Panc1 (cell line): Measurements from ENCODE around the gene ENPP7. TPM values are rescaled to one million over a fixed set of nuclear protein-coding genes. Genes with fewer than 3 reads are reported as not detected.

ENCODE experiments used
- ATAC-seq: fragments of 200-7000 bp; cut with Tn5 transposase; 2 replicates; pipeline ENCODE4 v1.9.1; 2020; ENCODE audit warnings: mild to moderate bottlenecking, moderate library complexity
- BruUV-seq: library from RNA; stranded (reverse); fragments of 400-500 nt; replicated peaks from 2 replicates; lab custom pipeline; 2021; lab: Mats Ljungman, UMichigan
- CTCF ChIA-PET: fragments of 300-600 bp; sonication (Branson Sonifier 250); formaldehyde crosslinking; loops from one replicate; lab custom pipeline; 2022; ENCODE audit warnings: antibody characterized with exemption; lab: Charles Lee
- POLR2A ChIA-PET: fragments of 300-600 bp; sonication (Branson Sonifier 250); formaldehyde crosslinking; loops from one replicate; lab custom pipeline; 2022; ENCODE audit warnings: antibody characterized with exemption; lab: Charles Lee
- DNase-seq: peaks from one replicate; pipeline ENCODE4 v3.0.0-alpha.2; 2010; ENCODE audit warnings: low read depth, low spot score
- H3K27ac ChIP-seq: 2 replicates; pipeline ENCODE4 v1.5.1; 2011; ENCODE audit warnings: mild to moderate bottlenecking, low read length, inconsistent platforms
- H3K27me3 ChIP-seq: fragments of 200-500 bp; sonication (Bioruptor generic); 2 replicates; pipeline ENCODE4 v1.6.0; 2014; ENCODE audit warnings: low read length, inconsistent platforms; ENCODE audit not compliant: control insufficient read depth, insufficient read depth
- H3K36me3 ChIP-seq: fragments of 200-500 bp; sonication (Bioruptor generic); 2 replicates; pipeline ENCODE4 v1.5.1; 2014; ENCODE audit warnings: inconsistent platforms, mild to moderate bottlenecking, low read length, moderate library complexity; ENCODE audit not compliant: control insufficient read depth, insufficient read depth
- H3K4me1 ChIP-seq: 2 replicates; pipeline ENCODE4 v1.5.1; 2011; ENCODE audit warnings: inconsistent platforms, mild to moderate bottlenecking, low read length, moderate library complexity; ENCODE audit not compliant: control insufficient read depth, insufficient read depth
- H3K4me3 ChIP-seq, 2 experiments: 2 replicates each; pipeline ENCODE4 v1.5.1; 2011 to 2012; ENCODE audit warnings: low read depth in 2 of 2, low read length in 2 of 2, mild to moderate bottlenecking in 2 of 2, inconsistent platforms in 1 of 2, moderate library complexity in 1 of 2
- H3K9me3 ChIP-seq: fragments of 200-500 bp; sonication (Bioruptor generic); 2 replicates; pipeline ENCODE4 v1.5.1; 2014; ENCODE audit warnings: low read depth, mild to moderate bottlenecking, inconsistent platforms, low read length, moderate library complexity; ENCODE audit not compliant: control insufficient read depth, insufficient read depth
- POLR2AphosphoS5 ChIP-seq: IDR thresholded peaks from 2 replicates; pipeline ENCODE4 v1.6.1; 2012; ENCODE audit warnings: mild to moderate bottlenecking, low read depth, low read length, moderate library complexity
- SIN3A ChIP-seq: IDR thresholded peaks from 2 replicates; pipeline ENCODE4 v1.6.1; 2012; ENCODE audit warnings: low read depth, mild to moderate bottlenecking, low read length, moderate library complexity, borderline replicate concordance; ENCODE audit not compliant: insufficient read depth
- TCF7L2 ChIP-seq: IDR thresholded peaks from 2 replicates; pipeline ENCODE4 v1.6.1; 2011; ENCODE audit warnings: mild to moderate bottlenecking, low read depth, low read length, inconsistent platforms
- in situ Hi-C: cut with HindIII; loops from 2 replicates; pipeline ENCODE4 v1.10.0; 2016; ENCODE audit warnings: low sequenced_read_pairs, low pct_unique_long_range_greater_than_20kb
- intact Hi-C: fragments of 100-400 bp; cut with micrococcal nuclease; formaldehyde crosslinking; loops from one replicate; pipeline ENCODE4 v1.10.0; 2022; ENCODE audit not compliant: unreplicated experiment
- total RNA-seq: library from RNA; stranded (reverse); gene quantifications from one replicate; pipeline ENCODE4 v1.2.1, GENCODE V29; 2021; ENCODE audit not compliant: unreplicated experiment
- TF ChIP-seq, protein P1 (sequence below): fragments of 450-650 bp; IDR thresholded peaks from 2 replicates; pipeline ENCODE4 v1.5.1; 2017; ENCODE audit warnings: mild to moderate bottlenecking
- TF ChIP-seq, protein P2 (sequence below), 2 experiments: IDR thresholded peaks; 2 replicates each; pipeline ENCODE4 v1.6.1; 2011 to 2012; ENCODE audit warnings: low read depth in 2 of 2, control low read depth in 1 of 2, low read length in 1 of 2, mild to moderate bottlenecking in 1 of 2, moderate library complexity in 1 of 2; ENCODE audit not compliant: insufficient read depth in 1 of 2

Gene ENPP7
- total RNA-seq, 1 experiment from 2014 or later: not detected

DNA sequence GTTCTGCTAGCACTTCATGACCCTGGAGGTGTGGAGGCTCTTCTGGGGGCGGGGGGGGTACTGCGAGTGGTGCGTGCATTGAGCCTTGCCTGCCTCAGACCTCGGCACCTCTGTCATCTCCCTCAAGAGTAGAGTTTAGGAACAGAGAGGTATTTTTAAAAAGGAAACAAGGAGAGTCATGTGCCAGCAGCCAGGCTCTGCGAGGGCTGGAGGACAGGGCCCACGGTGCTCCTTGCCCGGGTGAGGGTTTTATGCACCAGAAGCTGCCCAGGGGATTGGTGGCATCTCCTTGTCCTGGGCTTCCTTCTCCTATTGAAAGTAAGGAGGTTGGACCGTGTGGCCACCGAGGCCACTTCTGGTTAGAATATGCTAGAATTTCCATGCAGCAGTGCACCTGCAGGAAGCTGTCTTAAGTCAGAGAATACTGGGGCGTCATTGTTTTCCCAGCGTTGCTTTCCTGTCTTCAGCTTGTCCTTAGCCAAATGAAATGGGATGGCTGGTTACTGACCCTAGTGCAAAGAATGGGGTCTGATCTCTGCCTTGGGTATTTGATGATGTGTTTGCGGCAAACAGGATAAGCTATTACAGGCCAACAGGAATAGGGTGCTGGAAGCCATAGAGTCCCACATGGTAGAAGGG lies 50.4 kb downstream of the ENPP7 start:
- H3K27me3 ChIP-seq: peaks cover 7% of the 10 kb centered on the region
- no peak for ATAC-seq
- no peaks in the 10 kb centered on the region for H3K9me3 ChIP-seq
- H3K36me3 ChIP-seq: peaks cover 3% of the 10 kb centered on the region; the same call in 1 of the 2 replicates
- H3K4me1 ChIP-seq: peaks cover 18% of the 10 kb centered on the region
- DNase-seq: no peak
- in situ Hi-C loops: loop anchor here (25.0 kb wide), 1 partner anchor 206 kb away; no protein-coding TSS in a partner anchor
- intact Hi-C loops: no loop called here
- no peak overlapping the region for H3K4me3 ChIP-seq
- no TSS peak for BruUV-seq
- CTCF ChIA-PET: interaction anchor here (1.2 kb wide), 1 partner anchor 58 kb away, joined by 11 read pairs; the partner anchor contains the start of gene CBX4
- POLR2A ChIA-PET: interaction anchor here (0.6 kb wide), 1 partner anchor 64 kb away, joined by 4 read pairs; no protein-coding TSS in a partner anchor
- TF ChIP-seq, protein P1, sequence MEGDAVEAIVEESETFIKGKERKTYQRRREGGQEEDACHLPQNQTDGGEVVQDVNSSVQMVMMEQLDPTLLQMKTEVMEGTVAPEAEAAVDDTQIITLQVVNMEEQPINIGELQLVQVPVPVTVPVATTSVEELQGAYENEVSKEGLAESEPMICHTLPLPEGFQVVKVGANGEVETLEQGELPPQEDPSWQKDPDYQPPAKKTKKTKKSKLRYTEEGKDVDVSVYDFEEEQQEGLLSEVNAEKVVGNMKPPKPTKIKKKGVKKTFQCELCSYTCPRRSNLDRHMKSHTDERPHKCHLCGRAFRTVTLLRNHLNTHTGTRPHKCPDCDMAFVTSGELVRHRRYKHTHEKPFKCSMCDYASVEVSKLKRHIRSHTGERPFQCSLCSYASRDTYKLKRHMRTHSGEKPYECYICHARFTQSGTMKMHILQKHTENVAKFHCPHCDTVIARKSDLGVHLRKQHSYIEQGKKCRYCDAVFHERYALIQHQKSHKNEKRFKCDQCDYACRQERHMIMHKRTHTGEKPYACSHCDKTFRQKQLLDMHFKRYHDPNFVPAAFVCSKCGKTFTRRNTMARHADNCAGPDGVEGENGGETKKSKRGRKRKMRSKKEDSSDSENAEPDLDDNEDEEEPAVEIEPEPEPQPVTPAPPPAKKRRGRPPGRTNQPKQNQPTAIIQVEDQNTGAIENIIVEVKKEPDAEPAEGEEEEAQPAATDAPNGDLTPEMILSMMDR: no peak
- TF ChIP-seq POLR2AphosphoS5 (no peak), TCF7L2 (no peak), SIN3A (no peak)
- TF ChIP-seq, protein P2, sequence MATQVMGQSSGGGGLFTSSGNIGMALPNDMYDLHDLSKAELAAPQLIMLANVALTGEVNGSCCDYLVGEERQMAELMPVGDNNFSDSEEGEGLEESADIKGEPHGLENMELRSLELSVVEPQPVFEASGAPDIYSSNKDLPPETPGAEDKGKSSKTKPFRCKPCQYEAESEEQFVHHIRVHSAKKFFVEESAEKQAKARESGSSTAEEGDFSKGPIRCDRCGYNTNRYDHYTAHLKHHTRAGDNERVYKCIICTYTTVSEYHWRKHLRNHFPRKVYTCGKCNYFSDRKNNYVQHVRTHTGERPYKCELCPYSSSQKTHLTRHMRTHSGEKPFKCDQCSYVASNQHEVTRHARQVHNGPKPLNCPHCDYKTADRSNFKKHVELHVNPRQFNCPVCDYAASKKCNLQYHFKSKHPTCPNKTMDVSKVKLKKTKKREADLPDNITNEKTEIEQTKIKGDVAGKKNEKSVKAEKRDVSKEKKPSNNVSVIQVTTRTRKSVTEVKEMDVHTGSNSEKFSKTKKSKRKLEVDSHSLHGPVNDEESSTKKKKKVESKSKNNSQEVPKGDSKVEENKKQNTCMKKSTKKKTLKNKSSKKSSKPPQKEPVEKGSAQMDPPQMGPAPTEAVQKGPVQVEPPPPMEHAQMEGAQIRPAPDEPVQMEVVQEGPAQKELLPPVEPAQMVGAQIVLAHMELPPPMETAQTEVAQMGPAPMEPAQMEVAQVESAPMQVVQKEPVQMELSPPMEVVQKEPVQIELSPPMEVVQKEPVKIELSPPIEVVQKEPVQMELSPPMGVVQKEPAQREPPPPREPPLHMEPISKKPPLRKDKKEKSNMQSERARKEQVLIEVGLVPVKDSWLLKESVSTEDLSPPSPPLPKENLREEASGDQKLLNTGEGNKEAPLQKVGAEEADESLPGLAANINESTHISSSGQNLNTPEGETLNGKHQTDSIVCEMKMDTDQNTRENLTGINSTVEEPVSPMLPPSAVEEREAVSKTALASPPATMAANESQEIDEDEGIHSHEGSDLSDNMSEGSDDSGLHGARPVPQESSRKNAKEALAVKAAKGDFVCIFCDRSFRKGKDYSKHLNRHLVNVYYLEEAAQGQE (IDR thresholded peaks at IDR 0.05; ENCODE audit: insufficient read depth in 1 of 2, low read depth in 2 of 2, low read length in 1 of 2): no peak
- no peak overlapping the region for H3K27ac ChIP-seq

DNA sequence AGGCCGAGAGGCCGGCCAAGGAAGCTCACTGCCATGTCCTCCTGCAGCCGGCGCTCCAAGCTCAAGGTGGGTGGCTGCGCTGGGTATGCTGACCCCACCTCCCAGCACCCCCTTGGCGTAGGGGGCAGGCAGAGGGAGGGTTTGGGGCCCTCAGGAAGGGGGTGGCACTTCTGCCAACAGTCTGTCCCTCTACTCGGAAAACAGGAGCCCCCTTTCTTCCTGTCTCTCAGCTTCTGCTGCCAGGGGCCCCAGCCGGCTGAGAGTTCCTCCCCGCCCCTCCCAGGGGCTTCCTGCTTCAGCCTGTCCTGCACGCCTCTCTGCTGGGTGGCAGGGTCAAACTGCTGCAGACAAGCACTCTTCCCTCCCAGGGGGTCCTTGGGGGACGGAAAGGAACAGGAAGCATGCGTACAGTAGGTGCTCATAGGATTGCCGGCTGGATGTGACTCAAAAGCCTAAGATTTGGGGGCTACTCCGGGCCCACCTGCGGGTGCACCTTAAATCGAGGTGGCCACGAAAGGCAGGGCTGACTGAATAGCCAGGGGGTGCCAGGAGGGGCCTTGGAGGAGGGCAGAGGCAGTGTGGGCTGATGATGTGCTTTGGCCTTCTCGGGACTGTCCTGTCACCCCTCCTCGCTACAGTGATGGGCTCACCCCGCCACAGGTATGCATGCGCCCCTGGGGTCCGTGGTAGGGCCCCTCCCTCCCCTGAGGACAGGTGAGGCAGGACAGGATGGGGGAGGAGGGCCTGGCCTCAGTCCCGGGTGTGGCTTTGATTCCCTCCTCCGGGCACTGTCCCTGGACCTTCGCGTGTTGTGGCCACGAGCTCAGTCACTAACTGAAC lies 51.2 kb downstream of the ENPP7 start:
- TF ChIP-seq, protein P2 (IDR thresholded peaks at IDR 0.05; ENCODE audit: insufficient read depth in 1 of 2, low read depth in 2 of 2, low read length in 1 of 2): no peak
- TF ChIP-seq, protein P1: no peak
- TF ChIP-seq POLR2AphosphoS5 (no peak), TCF7L2 (no peak), SIN3A (no peak)
- no TSS peak for BruUV-seq
- Histone ChIP-seq H3K27ac (no peak overlapping the region), H3K9me3 (no peaks in the 10 kb centered on the region), H3K36me3 (peaks cover 3% of the 10 kb centered on the region; the same call in 1 of the 2 replicates), H3K4me1 (peaks cover 12% of the 10 kb centered on the region), H3K27me3 (no peaks in the 10 kb centered on the region; the same call in none of the 2 replicates), H3K4me3 (no peak overlapping the region)
- ATAC-seq: no peak
- DNase-seq: no peak
- POLR2A ChIA-PET: interaction anchor here (0.6 kb wide), 1 partner anchor 275 kb away, joined by 4 read pairs; no protein-coding TSS in a partner anchor
- in situ Hi-C loops (loop anchor here (25.0 kb wide), 1 partner anchor 205 kb away; no protein-coding TSS in a partner anchor), intact Hi-C loops (no loop called here)
- CTCF ChIA-PET: interaction anchor here (1.2 kb wide), 1 partner anchor 58 kb away, joined by 11 read pairs; the partner anchor contains the start of gene CBX4
